ENCODE data around the gene ITGB1BP1.

Gene ITGB1BP1

GRCh38 chr2:9451231-9451630 lies 27.9 kb upstream of the ITGB1BP1 start:
- DNase-seq (ENCODE audit: insufficient read length) (no peak), FAIRE-seq (no peak)
- TF ChIP-seq POLR2AphosphoS5 (IDR thresholded peaks at IDR 0.05; ENCODE audit: low read depth, low read length) (no peak), TAF1 (IDR thresholded peaks at IDR 0.05; ENCODE audit: borderline replicate concordance, low read depth, low read length) (no peak), POLR2A (IDR thresholded peaks at IDR 0.05; ENCODE audit: low read depth, low read length) (no peak)

- FAIRE-seq: no peak
- DNase-seq (ENCODE audit: insufficient read length): no peak
- TF ChIP-seq TAF1 (IDR thresholded peaks at IDR 0.05; ENCODE audit: borderline replicate concordance, low read depth, low read length) (no peak), POLR2A (IDR thresholded peaks at IDR 0.05; ENCODE audit: low read depth, low read length) (no peak), POLR2AphosphoS5 (IDR thresholded peaks at IDR 0.05; ENCODE audit: low read depth, low read length) (no peak)
Observed at GRCh38 chr2:9445089-9445488, 21.8 kb upstream of the ITGB1BP1 start.

- no peak for DNase-seq (ENCODE audit: insufficient read length)
- no peak for FAIRE-seq
- TF ChIP-seq POLR2AphosphoS5 (IDR thresholded peaks at IDR 0.05; ENCODE audit: low read depth, low read length) (no peak), TAF1 (IDR thresholded peaks at IDR 0.05; ENCODE audit: borderline replicate concordance, low read depth, low read length) (no peak), POLR2A (IDR thresholded peaks at IDR 0.05; ENCODE audit: low read depth, low read length) (no peak)
Observed at GRCh38 chr2:9443526-9443925, 20.2 kb upstream of the ITGB1BP1 start.

GRCh38 chr2:9441556-9441955 lies 18.2 kb upstream of the ITGB1BP1 start:
- no peak for FAIRE-seq
- DNase-seq (ENCODE audit: insufficient read length): no peak
- no peak for TF ChIP-seq POLR2A (IDR thresholded peaks at IDR 0.05; ENCODE audit: low read depth, low read length)

- TF ChIP-seq TAF1 (IDR thresholded peaks at IDR 0.05; ENCODE audit: borderline replicate concordance, low read depth, low read length) (no peak), POLR2AphosphoS5 (IDR thresholded peaks at IDR 0.05; ENCODE audit: low read depth, low read length) (no peak), POLR2A (IDR thresholded peaks at IDR 0.05; ENCODE audit: low read depth, low read length) (no peak)
- FAIRE-seq (no peak), DNase-seq (ENCODE audit: insufficient read length) (no peak)
Observed at GRCh38 chr2:9440058-9440727, 16.9 kb upstream of the ITGB1BP1 start.

- no peak for DNase-seq (ENCODE audit: insufficient read length)
- TF ChIP-seq POLR2AphosphoS5 (IDR thresholded peaks at IDR 0.05; ENCODE audit: low read depth, low read length) (no peak), POLR2A (IDR thresholded peaks at IDR 0.05; ENCODE audit: low read depth, low read length) (no peak), TAF1 (IDR thresholded peaks at IDR 0.05; ENCODE audit: borderline replicate concordance, low read depth, low read length) (no peak)
- FAIRE-seq: no peak
Observed at GRCh38 chr2:9439536-9439935, 16.2 kb upstream of the ITGB1BP1 start.

- no peak for FAIRE-seq
- TF ChIP-seq POLR2A (IDR thresholded peaks at IDR 0.05; ENCODE audit: low read depth, low read length): no peak
- no peak for TF ChIP-seq TAF1 (IDR thresholded peaks at IDR 0.05; ENCODE audit: borderline replicate concordance, low read depth, low read length)
- TF ChIP-seq POLR2AphosphoS5 (IDR thresholded peaks at IDR 0.05; ENCODE audit: low read depth, low read length): no peak
- no peak for DNase-seq (ENCODE audit: insufficient read length)
Observed at GRCh38 chr2:9434489-9434888, 11.2 kb upstream of the ITGB1BP1 start.

GRCh38 chr2:9430316-9431293 lies 7.3 kb upstream of the ITGB1BP1 start:
- TF ChIP-seq POLR2AphosphoS5 (IDR thresholded peaks at IDR 0.05; ENCODE audit: low read depth, low read length): no peak
- TF ChIP-seq TAF1 (IDR thresholded peaks at IDR 0.05; ENCODE audit: borderline replicate concordance, low read depth, low read length): no peak
- TF ChIP-seq POLR2A (IDR thresholded peaks at IDR 0.05; ENCODE audit: low read depth, low read length): no peak
- DNase-seq (ENCODE audit: insufficient read length) (no peak), FAIRE-seq (peak; percentile 30)

GRCh38 chr2:9428965-9429577 lies 5.7 kb upstream of the ITGB1BP1 start:
- no peak for TF ChIP-seq POLR2AphosphoS5 (IDR thresholded peaks at IDR 0.05; ENCODE audit: low read depth, low read length)
- no peak for TF ChIP-seq POLR2A (IDR thresholded peaks at IDR 0.05; ENCODE audit: low read depth, low read length)
- no peak for TF ChIP-seq TAF1 (IDR thresholded peaks at IDR 0.05; ENCODE audit: borderline replicate concordance, low read depth, low read length)
- FAIRE-seq (no peak), DNase-seq (ENCODE audit: insufficient read length) (no peak)

GRCh38 chr2:9424447-9425164 lies 1.3 kb upstream of the ITGB1BP1 start:
- FAIRE-seq (no peak), DNase-seq (ENCODE audit: insufficient read length) (no peak)
- no peak for TF ChIP-seq POLR2AphosphoS5 (IDR thresholded peaks at IDR 0.05; ENCODE audit: low read depth, low read length)
- no peak for TF ChIP-seq TAF1 (IDR thresholded peaks at IDR 0.05; ENCODE audit: borderline replicate concordance, low read depth, low read length)

- no peak for TF ChIP-seq POLR2AphosphoS5 (IDR thresholded peaks at IDR 0.05; ENCODE audit: low read depth, low read length)
- TF ChIP-seq TAF1 (IDR thresholded peaks at IDR 0.05; ENCODE audit: borderline replicate concordance, low read depth, low read length): no peak
- TF ChIP-seq POLR2A (IDR thresholded peaks at IDR 0.05; ENCODE audit: low read depth, low read length): no peak
- DNase-seq (ENCODE audit: insufficient read length) (no peak), FAIRE-seq (no peak)
Observed at GRCh38 chr2:9423922-9424272, 569 bp upstream of the ITGB1BP1 start.
